Caki2 (cell line): Measurements from ENCODE around the gene HHIPL1. TPM values are rescaled to one million over a fixed set of nuclear protein-coding genes. Genes with fewer than 3 reads are reported as not detected.
"Not testable (repeated sequence)": the region's sequence is repeated elsewhere in the genome, so short reads cannot be mapped to it uniquely, and the experiment has no call there.

Experiments used
- DNase-seq: peaks from one replicate; pipeline ENCODE4 v3.0.0-alpha.2; 2015; ENCODE audit warnings: low read depth
- in situ Hi-C: cut with HindIII; loops from 2 replicates; pipeline ENCODE4 v1.10.0; 2016; ENCODE audit warnings: low sequenced_read_pairs, low pct_unique_long_range_greater_than_20kb, mixed read lengths
- total RNA-seq: library from RNA; depleted of rRNA; stranded (reverse); fragments of >200 nt; shearing (Covaris generic); gene quantifications from 2 replicates; pipeline ENCODE4 v1.2.3, GENCODE V29; 2014; ENCODE audit warnings: low replicate concordance

Gene HHIPL1
- total RNA-seq, 1 experiment from 2014 or later: 0.03 TPM

DNA sequence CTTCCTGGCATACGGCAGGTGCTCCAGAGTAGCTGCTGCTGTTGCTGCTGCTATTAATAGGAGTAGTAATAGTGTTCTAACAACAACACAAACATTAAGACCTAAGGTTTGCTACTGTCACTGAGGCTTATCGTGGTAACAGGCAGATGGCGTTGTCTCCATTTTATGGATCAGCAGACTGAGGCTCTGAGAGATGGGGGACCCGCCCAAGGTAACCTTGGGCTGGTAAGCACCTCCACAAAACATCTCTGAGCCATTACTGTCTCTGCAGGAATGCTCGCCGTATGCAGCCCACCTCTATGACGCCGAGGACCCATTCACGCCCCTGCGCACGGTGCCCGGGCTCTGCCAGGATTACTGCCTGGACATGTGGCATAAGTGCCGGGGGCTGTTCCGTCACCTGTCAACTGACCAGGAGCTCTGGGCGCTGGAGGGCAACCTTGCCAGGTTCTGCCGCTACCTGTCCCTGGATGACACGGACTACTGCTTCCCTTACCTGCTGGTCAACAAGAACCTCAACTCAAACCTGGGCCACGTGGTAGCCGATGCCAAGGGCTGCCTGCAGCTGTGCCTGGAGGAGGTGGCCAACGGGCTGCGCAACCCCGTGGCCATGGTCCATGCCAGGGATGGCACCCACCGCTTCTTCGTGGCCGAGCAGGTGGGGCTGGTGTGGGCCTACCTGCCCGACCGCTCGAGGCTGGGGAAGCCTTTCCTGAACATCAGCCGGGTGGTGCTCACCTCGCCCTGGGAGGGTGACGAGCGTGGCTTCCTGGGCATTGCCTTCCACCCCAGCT lies 7.2 kb downstream of the HHIPL1 start:
- in situ Hi-C loops: no loop called here
- DNase-seq: no peak

DNA sequence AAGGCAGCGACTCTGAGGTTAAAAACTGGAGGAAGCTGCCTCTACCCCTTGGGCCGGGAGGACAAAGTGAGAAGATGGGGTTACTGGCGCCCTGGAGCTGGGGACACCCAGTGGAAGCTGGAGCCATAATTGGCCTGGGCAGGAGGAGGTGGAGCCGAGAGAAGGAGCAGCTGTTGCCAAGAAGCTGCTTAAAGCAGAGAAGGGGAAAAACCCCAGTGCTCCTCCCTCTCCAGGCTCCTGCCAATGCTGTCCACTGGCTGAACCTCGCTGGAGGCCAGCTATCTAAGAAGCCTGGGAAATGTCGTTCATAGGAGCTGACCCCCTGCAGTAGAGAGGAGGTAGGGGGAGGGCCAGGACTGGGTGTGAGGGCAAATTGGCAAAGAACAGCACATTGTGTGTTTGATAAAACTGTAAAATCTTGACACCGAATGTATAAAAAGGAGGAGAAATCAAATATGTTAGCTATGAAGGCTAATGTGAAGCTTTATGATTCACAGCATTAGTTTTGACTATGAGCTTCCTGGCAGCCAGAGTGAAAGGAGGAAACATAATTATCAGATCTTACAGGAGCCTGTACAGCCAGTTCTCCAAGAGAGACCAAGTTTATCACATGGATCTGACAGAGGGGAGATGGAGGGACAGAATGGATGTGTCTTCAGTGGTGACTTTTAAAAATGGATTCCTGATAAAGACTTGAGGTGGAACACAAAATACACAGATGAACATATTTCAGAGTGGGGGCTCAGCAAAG lies 9.5 kb downstream of the HHIPL1 start:
- in situ Hi-C loops: no loop called here
- peak; percentile 54 for DNase-seq

DNA sequence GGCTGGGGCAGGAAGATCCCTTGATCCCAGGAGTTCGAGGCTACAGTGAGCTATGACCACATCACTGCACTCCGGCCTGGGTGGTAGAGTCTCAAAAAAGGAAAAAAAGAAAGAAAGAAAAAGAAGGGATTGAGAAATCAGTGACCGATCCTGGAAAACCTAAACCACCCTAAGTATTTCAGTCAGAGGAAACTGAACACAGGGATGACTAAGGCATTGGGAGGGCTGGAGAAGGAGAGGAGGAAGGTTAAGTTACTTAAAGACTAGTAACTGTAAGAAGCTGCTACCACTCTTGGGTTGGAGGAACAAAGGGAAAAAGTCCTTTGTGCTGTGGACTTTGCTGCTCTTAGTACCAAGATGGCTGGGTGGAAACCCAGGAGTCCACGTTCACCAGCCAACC lies 10.6 kb downstream of the HHIPL1 start:
- DNase-seq: no peak
- in situ Hi-C loops: no loop called here

DNA sequence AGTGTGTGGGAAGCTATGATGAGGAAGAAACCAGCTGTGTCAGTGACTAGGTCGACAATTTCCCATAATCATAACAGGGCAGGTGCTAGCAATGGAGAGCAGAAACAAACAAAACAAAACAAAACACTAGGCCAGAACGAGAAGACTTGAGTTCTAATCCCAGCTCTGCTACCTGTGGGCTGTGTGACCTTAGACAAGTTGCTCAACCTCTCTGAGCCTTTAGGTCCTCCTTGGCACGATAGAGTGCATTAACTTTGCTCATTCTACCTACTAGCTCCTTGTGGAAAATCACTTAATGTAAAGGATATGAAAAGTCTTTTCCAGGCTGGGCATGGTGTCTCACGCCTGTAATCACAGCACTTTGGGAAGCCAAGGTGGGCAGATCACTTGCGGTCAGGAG lies 11.2 kb downstream of the HHIPL1 start:
- no peak for DNase-seq
- in situ Hi-C loops: no loop called here

DNA sequence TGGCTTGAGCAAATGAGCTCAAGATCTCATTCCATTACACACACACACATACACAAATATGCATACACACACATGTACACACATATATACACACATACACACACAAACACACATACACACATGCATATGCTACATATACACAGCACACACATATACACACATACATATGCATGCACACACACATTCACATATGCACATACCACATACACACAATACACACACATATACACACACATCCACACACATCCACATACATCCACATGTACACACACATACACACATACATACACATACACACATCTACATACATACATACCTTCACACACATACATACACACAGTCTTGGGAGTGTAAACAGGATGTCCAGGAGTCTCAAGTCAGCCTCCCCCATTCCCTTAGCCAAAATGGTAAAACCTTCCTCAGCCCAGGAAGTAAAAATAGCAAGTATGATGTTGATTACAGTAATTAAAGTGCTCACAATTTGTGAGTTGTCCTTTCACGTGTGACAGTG lies 12.8 kb downstream of the HHIPL1 start:
- in situ Hi-C loops: no loop called here
- DNase-seq: no peak

DNA sequence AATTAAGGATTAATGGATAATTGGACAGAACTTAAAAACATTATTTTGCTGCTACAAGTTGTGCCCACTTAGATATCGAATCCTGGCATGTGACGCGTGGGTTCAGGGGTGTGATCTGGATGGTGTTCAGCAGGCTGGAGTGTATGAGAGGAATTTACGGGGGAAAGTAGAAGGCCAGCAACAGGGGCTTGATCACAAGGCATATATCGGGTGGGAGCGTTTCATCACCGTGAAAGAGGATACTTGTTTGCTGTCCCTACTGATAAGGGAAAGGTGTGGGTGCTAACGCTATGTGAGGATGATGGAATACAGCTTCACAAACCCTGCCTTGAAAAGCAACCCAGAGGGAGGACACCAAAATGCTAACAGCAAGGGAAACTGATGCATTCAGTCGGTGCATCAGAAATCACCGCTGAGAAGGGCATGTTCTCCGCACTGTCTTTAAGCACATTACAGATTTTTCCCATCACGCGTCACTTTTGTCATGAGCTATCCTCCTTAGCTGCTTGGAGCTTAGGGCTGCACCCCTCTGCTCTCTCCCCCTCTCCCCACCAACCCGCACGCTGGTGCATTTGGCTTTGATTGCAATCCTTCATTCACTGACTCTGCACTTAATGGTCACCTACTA lies 13.4 kb downstream of the HHIPL1 start:
- in situ Hi-C loops: no loop called here
- DNase-seq: no peak

DNA sequence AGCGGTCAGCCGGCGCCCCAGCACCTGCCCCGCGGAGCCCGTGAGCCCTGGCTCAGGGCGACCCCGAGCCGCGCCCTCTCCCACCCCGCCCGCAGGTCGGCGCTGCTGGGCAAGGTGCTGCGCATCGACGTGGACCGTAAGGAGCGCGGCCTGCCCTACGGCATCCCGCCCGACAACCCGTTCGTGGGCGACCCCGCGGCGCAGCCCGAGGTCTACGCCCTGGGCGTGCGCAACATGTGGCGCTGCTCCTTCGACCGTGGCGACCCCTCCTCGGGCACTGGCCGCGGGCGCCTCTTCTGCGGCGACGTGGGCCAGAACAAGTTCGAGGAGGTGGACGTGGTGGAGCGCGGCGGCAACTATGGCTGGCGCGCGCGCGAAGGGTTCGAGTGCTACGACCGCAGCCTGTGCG lies 14.4 kb downstream of the HHIPL1 start:
- in situ Hi-C loops: no loop called here
- DNase-seq: no peak

DNA sequence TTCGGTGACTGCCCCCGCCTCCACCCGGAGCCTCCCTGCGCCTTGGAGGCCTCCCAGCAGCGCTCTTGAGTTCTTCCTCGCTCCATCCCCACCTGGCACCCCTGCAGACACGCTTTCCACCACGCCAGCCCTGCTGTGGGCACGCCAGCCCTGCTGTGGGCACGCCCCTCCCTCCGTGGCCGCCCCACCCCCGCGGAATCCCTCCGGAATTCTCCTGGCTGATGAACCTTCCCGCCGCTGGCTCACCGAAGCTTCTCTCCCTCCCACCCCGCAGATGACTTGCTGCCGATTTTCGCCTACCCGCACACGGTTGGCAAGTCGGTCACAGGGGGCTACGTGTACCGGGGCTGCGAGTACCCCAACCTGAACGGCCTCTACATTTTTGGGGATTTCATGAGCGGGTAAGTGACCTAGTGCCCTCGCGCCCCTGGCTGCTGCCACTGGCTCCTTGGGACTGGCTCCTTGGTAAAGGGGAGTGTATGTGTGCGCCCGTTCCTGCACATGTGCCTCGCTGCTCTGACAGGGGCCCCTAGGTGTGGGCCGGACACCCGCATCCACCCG lies 15.2 kb downstream of the HHIPL1 start:
- no peak for DNase-seq
- in situ Hi-C loops: no loop called here

DNA sequence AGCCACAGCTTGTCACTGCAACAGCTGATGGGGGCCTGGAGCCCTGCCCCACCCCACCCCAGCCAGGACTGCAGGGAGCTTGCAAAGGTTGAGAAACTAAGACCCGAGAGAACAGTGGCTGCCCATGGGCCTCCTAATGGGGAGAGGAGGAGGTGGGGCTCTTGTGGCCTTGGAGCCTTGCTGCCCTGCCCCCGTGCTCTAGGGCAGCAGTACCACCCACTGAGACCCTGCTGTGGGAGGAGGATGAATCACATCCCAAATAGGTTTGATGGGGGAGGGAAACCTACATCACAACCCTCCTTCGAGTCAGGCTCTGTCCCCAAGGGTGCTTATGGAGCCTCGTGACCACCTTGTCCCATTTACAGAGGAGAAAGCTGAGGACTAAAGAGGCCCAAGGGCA lies 15.9 kb downstream of the HHIPL1 start:
- in situ Hi-C loops: no loop called here
- no peak for DNase-seq

DNA sequence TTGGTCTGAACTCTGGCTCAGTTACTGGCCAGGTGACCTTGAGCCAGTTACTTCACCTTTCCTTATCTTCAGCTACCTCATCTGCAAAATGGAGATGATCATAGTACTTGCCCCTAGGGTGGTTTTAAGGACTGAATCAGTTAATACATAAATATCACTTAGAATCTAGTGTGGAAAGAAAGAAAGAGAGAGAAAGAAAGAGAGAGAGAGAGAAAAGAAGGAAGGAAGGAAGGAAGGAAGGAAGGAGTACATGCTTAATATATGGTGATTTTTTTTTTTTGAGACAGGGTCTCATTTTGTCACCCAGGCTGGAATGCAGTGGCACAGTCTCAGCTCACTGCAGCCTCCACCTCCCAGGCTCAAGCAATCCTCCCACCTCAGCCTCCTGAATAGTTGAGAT lies 16.3 kb downstream of the HHIPL1 start:
- in situ Hi-C loops, DNase-seq: not testable (repeated sequence)

DNA sequence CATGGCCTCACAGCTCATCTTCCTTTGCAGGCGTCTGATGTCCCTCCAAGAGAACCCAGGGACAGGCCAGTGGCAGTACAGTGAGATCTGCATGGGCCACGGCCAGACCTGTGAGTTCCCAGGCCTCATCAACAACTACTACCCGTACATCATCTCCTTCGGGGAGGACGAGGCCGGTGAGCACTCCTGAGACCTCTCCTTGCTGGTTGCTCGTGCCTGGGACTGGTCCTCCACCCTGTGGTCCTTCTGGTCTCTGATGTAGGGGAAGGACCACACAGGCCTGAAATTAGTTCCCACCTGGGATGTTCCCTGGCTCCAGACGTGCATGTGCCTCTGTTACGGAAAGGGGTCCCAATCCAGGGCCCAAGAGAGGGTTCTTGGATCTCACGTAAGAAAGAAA lies 17.9 kb downstream of the HHIPL1 start:
- in situ Hi-C loops: no loop called here
- no peak for DNase-seq

DNA sequence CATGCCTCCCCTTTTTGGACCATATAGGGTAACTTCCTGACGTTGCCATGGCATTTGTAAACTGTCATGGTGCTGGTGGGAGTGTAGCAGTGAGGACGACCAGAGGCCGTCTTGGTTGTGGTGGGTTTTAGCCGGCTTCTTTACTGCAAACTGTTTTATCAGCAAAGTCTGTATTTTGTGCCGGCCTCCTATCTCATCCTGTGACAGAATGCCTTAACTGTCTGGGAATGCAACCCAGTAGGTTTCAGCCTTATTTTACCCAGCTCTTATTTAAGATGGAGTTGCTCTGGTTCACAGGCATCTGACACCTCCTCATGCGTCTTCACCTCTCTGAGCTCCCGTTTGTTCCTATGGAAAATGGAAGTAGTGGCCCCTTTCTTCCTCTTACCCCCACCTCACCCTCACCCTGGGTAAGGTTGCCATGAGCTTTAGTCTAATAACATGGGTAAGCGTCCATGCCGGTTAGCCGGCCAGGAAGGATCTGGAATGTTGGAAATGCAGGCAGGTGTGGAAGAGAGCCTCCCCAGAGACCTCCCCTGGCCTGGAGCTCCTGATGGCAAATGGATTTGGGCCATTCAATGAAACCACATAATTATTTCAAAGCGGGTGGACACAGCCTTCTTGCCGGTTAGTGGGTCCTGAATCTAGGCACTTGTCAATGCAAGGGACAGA lies 18.6 kb downstream of the HHIPL1 start:
- DNase-seq: no peak
- in situ Hi-C loops: no loop called here

DNA sequence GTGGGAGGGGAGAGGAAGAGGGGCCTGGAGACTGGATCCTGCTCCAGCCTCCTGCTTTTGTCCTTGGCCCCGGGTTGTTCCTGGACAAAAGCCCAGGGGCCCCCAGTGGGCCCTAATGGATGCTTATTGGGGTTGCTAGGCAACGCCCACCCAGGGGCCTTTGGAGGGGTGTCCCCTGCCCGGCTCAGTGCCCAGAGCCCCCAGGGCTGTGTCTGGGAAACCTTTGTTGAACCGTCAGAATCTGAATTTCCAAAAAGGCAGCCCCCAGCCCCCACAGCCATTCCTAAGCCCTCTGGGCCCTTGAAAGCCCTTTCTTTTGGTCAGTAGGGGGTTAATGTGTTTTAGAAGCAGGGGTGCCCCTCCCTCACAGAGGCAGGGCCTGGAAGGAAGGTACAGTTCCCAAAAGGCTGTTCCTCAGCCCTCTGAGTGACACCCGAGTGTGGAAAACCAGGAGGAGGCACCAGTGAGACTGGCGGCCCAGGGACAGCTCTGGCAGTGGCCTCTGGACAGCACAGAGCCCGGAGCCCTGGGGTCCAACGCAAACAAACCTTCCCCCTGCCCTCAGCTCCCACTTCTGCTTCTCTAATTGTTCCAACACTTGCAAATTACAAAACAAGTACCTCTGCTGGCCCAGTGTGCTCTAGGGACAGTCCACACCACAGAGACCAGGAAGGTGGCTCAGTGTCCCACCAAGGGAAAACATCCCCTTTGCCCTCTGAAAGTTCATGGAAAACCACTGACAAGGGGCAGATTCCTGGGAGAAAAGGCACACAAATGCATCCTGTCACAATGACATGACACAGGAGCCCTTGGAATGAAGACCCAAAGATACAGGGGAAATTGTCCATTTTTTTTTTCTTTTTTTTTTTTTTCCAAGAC lies 19.4 kb downstream of the HHIPL1 start:
- DNase-seq: no peak
- in situ Hi-C loops: no loop called here

DNA sequence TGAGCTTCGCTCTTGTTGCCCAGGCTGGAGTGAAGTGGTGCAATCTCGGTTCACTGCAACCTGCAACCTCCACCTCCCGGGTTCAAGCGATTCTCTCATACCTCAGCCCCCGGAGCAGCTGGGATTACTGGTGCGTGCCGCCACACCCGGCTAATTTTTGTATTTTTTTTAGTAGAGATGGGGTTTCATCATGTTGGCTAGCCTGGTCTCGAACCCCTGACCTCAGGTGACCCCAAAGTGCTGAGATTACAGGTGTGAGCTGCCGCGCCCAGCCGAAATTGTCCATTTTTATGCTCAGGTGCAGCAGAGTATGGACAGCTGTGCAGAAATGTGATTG lies 20.0 kb downstream of the HHIPL1 start:
- in situ Hi-C loops: no loop called here
- no peak for DNase-seq

DNA sequence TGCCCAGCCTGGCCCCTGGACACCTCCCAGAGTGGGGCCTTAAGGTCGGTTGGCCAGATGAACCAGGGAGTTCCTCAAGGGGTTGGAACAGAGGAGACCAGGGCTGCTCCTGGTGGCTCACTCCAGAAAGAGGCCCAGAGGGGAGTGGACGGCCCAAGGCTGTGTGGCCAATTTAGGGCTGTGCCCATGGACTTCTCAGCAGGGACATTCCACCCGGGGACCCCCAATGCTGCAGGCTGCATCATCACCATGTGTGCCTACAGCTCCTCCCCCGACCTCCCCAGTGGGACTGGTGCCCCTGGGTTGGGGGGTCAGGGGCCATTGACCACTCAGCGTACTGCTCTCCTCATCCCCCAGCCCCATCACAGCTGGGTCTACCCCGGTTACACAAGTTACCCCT lies 21.6 kb downstream of the HHIPL1 start:
- no peak for DNase-seq
- in situ Hi-C loops: no loop called here

DNA sequence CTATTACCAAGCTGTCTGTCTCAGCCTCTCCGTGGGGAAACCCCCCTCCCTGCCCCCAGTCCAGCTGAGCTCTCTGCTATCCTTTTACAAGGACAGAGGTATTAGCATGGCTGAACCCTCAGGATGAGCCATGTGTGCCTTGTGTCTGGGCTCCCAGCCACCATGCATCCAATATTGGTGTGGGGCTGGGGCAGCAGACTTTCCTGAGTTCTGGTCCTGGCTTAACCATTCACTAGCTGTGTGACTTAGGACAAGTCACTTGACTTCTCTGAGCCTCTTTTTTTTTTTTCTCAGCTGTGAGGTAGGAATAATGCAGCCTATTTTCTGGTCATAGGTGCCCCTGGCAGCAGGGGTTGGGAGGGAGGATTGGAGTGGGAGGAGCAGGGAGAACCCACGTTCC lies 22.1 kb downstream of the HHIPL1 start:
- in situ Hi-C loops: no loop called here
- no peak for DNase-seq

DNA sequence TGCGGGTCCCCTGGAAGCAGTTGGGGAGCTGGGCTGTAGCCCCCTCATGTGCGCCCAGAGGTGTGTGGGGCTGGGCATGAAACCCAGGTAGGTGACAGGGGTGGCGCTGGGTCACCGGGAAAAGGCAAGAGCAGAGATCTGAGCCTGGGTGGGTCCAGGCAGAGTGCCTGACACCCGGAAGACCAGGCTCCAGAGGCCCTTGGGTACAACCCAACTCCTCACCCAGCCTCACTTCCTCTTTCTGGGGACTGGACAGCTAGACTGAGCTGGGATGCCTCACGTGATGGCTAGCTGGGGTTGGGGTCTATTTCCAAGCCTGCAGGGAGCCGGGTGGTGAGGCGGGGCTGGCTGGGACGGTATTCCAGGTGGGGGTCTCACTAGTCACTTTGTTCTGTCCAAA lies 22.9 kb downstream of the HHIPL1 start:
- in situ Hi-C loops: no loop called here
- no peak for DNase-seq
